ENCODE measurements around the gene STK38L. TPM values are rescaled to one million over a fixed set of nuclear protein-coding genes. Genes with fewer than 3 reads are reported as not detected.
"Not testable (repeated sequence)": the region's sequence is repeated elsewhere in the genome, so short reads cannot be mapped to it uniquely, and the experiment has no call there.

STK38L gene
- polyA plus RNA-seq, 1 experiment, result 4.8 TPM

DNA sequence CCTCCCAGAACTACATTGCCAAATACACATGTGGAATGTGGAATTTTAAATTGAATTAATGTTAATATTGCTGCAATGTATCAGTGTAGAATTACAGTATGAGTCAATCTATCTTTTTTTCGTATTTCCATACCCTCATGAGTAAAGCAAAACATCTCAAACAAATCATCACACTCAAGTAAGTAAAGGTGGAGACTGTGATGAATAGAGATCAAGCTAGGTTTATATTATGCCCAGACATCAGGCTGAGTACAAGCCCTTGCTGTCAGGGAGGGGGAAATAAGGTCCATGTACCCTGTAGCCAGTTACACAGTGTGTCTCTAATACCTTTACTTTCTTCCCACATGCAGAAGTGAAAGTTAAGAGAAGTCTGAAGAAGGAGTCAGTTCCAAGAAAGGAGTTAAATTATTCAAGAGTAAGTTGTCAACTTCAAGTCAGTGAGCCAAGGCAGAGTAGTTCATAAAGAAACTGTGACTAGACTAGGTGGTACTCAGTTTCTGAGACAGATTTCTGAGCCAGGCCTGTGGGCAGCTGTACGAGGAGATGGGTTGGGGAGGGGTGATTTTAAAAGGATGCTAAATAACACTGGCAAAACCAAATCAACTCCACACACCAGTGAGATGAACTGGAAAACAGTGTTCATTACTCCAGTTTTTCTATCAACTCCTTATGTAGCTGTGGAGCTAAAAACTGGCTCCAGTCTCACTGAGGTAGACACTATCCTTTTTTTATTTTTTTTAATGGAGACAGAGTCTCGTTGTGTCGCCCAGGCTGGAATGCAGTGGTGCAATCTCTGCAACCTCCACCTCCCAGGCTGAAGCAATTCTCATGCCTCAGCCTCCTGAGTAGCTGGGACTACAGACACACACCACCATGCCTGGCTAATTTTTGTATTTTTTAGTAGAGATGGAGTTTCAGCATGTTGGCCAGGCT is 23.8 kb upstream of the STK38L start:
- no peak for DNase-seq (ENCODE audit: low read depth)
- ChIA-PET POLR2A (no interaction called here), CTCF (interaction anchor here (1.1 kb wide), 2 partner anchors 11 to 18 kb away, joined by 3 to 6 read pairs; no protein-coding TSS in a partner anchor)

DNA sequence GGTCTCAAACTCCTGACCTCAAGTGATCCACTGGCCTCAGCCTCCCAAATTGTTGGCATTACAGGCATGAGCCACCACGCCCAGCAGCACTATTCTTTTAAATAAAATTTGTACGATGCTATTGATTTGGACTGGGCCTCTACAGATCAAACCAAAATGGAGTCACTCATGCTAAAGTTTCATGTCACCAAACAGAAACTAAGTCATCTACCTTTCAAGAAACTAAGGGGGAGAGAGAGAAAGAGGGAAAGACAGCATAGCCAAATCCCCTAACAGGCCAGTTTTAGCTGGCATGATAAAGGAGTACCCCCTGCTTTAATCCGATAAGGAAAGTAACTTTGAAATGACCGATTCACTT is 23.1 kb upstream of the STK38L start:
- Histone ChIP-seq H3K4me3 (ENCODE audit: low read depth, low read length) (no peak overlapping the region), H3K27me3 (ENCODE audit: control insufficient read depth, insufficient read depth, low read length) (peaks cover 3% of the 10 kb centered on the region), H3K36me3 (ENCODE audit: control insufficient read depth, insufficient read depth, low read length) (no peaks in the 10 kb centered on the region)
- DNase-seq (ENCODE audit: low read depth), result no peak
- ChIA-PET POLR2A (no interaction called here), CTCF (interaction anchor here (0.7 to 1.1 kb wide), 2 partner anchors 10 to 11 kb away, joined by 3 read pairs; no protein-coding TSS in a partner anchor)
- TF ChIP-seq, protein P1, sequence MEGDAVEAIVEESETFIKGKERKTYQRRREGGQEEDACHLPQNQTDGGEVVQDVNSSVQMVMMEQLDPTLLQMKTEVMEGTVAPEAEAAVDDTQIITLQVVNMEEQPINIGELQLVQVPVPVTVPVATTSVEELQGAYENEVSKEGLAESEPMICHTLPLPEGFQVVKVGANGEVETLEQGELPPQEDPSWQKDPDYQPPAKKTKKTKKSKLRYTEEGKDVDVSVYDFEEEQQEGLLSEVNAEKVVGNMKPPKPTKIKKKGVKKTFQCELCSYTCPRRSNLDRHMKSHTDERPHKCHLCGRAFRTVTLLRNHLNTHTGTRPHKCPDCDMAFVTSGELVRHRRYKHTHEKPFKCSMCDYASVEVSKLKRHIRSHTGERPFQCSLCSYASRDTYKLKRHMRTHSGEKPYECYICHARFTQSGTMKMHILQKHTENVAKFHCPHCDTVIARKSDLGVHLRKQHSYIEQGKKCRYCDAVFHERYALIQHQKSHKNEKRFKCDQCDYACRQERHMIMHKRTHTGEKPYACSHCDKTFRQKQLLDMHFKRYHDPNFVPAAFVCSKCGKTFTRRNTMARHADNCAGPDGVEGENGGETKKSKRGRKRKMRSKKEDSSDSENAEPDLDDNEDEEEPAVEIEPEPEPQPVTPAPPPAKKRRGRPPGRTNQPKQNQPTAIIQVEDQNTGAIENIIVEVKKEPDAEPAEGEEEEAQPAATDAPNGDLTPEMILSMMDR (IDR thresholded peaks at IDR 0.05; ENCODE audit: insufficient read depth, low read depth, low read length), result no peak

More for the DNA sequence above, 23.8 kb upstream of the STK38L start:
- Histone ChIP-seq H3K36me3 (ENCODE audit: control insufficient read depth, insufficient read depth, low read length) (no peaks in the 10 kb centered on the region), H3K4me3 (ENCODE audit: low read depth, low read length) (no peak overlapping the region), H3K27me3 (ENCODE audit: control insufficient read depth, insufficient read depth, low read length) (peaks cover 3% of the 10 kb centered on the region)
- TF ChIP-seq, protein P1 (IDR thresholded peaks at IDR 0.05; ENCODE audit: insufficient read depth, low read depth, low read length), result no peak

DNA sequence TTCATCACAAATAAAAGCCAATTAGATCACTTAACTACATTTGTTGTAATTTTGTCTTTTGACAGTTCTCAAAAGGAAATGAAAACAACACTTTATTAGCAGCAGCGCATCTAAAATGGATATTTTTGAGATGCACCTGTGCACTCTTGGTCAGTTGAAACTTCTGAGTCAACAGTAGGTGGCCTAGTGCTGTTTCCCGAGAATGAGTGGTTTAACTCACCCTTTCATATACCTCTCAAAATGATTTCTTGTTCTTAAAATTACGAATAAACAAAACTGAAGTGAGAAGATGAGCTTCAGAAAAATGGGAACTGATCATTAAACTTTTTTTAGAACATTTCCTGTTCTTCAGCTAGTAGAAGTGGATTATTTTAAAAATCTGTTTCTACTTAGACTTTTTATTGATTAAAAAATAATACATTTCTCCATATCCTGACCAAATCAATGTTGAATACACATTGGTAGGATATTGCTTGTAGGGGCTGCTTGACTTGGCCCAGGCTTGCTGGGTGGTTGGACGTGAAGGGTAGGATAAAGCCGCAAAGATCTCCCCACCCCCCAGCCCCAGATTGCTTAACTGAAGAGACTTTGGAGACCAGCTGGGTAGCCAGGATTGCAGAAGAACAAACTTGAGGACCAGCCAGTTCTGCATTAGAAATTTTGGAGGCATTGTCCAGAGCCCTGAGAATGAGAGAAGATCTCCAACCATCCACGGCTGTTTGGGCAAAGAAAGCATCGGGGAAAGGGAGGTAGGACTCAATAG is 22.3 kb upstream of the STK38L start:
- POLR2A ChIA-PET, result no interaction called here
- CTCF ChIA-PET, result interaction anchor here (0.7 to 1.1 kb wide), 2 partner anchors 9 to 12 kb away, joined by 3 read pairs; no protein-coding TSS in a partner anchor
- Histone ChIP-seq H3K27me3 (ENCODE audit: control insufficient read depth, insufficient read depth, low read length) (peaks cover 3% of the 10 kb centered on the region), H3K4me3 (ENCODE audit: low read depth, low read length) (no peak overlapping the region), H3K36me3 (ENCODE audit: control insufficient read depth, insufficient read depth, low read length) (no peaks in the 10 kb centered on the region)
- DNase-seq (ENCODE audit: low read depth), result no peak
- TF ChIP-seq, protein P1 (IDR thresholded peaks at IDR 0.05; ENCODE audit: insufficient read depth, low read depth, low read length), result no peak

DNA sequence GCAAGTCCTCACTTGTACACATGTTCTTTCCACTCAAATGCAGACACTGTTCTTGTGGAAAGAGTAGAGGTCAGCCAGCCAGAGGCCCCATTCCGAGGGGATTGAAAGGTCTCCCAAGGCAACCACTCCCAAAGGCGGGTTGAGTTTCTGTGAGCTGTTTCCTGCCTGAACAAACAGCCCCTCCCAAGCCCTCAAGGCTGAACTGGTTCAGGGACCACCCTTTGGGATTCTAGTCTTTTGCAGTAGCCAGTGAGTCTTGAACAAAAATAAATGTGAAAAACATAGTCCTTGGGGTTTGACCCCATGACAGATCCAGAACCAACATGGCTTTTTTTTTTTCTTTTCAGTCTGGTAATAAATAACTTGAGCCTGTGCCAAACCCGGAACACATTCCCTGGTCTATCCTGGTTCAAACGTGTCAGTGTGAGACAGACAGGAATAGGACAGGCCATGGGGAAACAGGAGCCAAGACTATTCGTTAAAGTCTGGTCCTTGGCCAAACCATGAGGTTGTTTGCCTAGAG is 17.6 kb upstream of the STK38L start:
- Histone ChIP-seq H3K27me3 (ENCODE audit: control insufficient read depth, insufficient read depth, low read length) (peaks cover 3% of the 10 kb centered on the region), H3K36me3 (ENCODE audit: control insufficient read depth, insufficient read depth, low read length) (no peaks in the 10 kb centered on the region), H3K4me3 (ENCODE audit: low read depth, low read length) (no peak overlapping the region)
- TF ChIP-seq, protein P1 (IDR thresholded peaks at IDR 0.05; ENCODE audit: insufficient read depth, low read depth, low read length), result no peak
- no peak for DNase-seq (ENCODE audit: low read depth)
- CTCF ChIA-PET, result no interaction called here
- POLR2A ChIA-PET, result no interaction called here

DNA sequence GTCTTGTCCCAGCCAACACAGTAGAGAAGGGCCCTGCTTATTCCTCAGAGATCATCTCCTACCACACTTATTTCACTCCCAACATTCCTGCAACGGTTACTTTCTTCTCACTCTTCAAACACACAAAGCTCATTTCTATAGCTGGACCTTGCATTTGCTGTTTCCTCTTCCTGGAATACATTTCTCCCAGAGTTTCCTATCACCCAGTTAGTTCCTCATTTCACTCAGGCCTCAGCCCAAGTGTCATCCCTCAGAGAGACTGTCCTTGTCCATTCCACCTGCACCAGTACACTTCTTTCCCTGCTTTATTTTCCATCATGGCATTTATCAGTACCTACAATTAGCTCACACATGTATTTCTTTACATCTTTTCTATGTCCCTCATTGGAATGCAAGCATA is 14.7 kb upstream of the STK38L start:
- CTCF ChIA-PET, result interaction anchor here (1.3 to 1.6 kb wide), 2 partner anchors 14 to 15 kb away, joined by 3 to 4 read pairs; no protein-coding TSS in a partner anchor
- Histone ChIP-seq H3K4me3 (ENCODE audit: low read depth, low read length) (no peak overlapping the region), H3K36me3 (ENCODE audit: control insufficient read depth, insufficient read depth, low read length) (no peaks in the 10 kb centered on the region), H3K27me3 (ENCODE audit: control insufficient read depth, insufficient read depth, low read length) (peaks cover 3% of the 10 kb centered on the region; the same call in 1 of the 2 replicates)
- POLR2A ChIA-PET, result no interaction called here
- TF ChIP-seq, protein P1 (IDR thresholded peaks at IDR 0.05; ENCODE audit: insufficient read depth, low read depth, low read length), result no peak
- DNase-seq (ENCODE audit: low read depth), result no peak

DNA sequence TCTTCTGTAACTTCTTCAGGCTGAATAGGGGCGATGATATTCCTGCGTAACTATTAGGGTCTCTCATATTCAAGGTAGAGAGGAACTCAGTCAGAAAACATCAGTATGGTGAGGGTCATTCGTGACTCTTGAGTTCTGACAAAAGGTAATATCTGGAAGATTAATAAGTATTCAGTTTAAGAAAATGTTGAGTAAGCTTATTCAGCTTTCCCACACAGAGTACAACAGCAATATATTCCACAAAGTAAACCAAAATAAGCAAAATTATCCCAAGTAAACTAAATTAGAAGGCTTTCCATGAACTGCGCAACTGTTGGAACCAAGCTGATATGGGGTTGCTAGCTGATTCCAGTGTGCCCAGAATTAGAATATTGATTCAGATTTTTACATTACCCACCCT is 12.7 kb upstream of the STK38L start:
- CTCF ChIA-PET, result interaction anchor here (0.9 to 1.4 kb wide), 3 partner anchors 10 to 37 kb away, joined by 3 to 4 read pairs (median 3); no protein-coding TSS in a partner anchor
- H3K36me3 ChIP-seq (ENCODE audit: control insufficient read depth, insufficient read depth, low read length); H3K4me3 ChIP-seq (ENCODE audit: low read depth, low read length); DNase-seq (ENCODE audit: low read depth); POLR2A ChIA-PET; H3K27me3 ChIP-seq (ENCODE audit: control insufficient read depth, insufficient read depth, low read length): not testable (repeated sequence)

All from BJ (cell line).